Posterior cingulate gyrus (tissue), 11 donors: Measurements from ENCODE around the gene DST.
"Not testable (repeated sequence)": the region's sequence is repeated elsewhere in the genome, so short reads cannot be mapped to it uniquely, and the experiment has no call there.

Experiments used
- DNase-seq, 10 donors: peaks; one replicate each; pipeline versions ENCODE4 v3.0.0 to v3.0.0-alpha.2; 2020 to 2021; ENCODE audit warnings: mixed read lengths in 3 of 10
- intact Hi-C: fragments of 100-400 bp; cut with DNase I; formaldehyde crosslinking; loops from one replicate; pipeline ENCODE4 v1.15.1; 2023

The DST gene

DNA sequence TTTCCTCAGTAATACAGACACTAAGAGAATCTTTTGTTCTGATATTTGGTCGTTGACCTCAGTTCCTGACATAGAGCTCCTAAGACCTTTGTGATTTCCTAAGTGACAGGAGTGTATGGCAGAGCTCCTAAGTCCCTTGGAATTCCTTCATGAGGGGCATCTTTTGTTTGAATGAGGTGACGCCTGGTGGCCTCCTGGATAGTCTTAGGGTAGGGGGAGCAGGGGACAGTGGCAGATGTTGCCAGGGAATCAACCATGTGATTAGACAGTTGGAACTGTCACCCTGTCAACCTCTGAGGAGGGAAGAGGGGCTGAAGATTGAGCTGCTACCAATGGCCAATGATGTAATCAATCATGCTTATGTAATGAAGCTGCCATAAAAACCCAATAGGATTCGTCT is 67.0 kb downstream of the DST start:
- intact Hi-C loops: no loop called here
- no peak for DNase-seq

DNA sequence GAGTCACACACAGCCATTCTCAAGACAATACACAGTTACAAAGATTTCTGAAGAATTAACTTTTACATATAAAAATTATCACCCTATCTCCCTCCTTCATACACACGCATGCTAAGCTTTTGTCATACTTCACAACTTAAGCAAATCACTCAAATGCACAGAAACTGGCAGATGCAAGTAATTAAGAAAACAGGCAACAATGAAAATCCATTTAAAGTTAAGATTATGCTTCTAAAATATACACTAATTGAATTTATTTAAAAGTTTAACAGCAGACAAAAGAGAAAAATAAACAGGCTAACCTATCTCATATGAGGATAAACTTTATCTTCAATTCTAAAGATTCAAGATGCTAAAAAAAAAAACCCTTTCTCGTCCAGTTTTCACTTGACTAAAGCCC is 68.4 kb downstream of the DST start:
- intact Hi-C loops: no loop called here
- DNase-seq: no peak

DNA sequence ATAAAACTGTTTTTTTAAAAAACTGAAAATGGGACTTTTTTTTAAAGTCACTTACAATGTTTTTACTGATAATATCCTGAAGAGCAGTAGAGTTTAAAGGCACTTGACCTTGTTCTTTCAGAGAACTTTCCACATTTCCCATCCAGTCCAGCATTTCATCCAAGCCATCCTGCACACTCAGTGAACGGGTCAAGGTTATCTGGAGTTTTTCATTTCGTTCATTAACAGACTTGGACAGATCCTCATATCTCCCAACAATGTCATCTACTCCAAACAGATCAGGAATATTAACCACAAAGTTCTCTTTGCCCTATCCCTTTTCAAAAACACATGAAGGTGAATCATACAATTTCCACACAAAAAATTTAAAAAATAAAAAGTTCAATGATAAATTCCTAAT is 69.1 kb downstream of the DST start:
- intact Hi-C loops: no loop called here
- no peak for DNase-seq

DNA sequence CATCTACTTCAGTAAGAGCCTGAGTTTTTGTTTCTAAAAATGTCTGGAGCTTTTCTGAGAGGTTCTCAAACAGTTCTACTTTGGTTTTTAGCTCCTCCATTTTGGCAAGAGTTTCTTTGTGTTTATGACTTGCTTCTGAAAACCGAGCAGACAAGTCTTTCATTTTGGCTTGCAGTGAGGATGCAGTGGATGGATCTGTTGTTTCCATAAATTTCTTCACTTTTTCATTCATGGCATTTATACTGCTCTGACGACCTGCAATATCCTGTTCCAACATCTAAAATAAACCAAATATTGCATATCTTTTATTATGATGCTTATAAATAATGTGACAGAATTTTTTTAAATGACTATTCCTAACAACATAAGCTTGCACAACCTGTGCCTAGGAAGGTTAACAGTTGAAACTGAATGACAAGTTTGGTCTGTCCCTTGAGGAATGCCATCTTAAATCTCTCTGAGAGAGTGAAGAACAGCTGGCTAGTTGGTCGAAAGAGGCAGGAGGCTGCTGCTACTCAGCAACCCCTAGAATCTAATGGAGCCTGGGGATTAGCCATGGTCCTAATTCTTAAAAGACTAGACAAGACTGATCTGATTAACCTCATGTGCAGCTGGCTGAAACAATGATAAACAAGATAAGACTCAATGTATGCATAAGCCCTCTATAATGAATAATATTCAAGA is 69.8 kb downstream of the DST start:
- DNase-seq: no peak
- intact Hi-C loops: no loop called here

DNA sequence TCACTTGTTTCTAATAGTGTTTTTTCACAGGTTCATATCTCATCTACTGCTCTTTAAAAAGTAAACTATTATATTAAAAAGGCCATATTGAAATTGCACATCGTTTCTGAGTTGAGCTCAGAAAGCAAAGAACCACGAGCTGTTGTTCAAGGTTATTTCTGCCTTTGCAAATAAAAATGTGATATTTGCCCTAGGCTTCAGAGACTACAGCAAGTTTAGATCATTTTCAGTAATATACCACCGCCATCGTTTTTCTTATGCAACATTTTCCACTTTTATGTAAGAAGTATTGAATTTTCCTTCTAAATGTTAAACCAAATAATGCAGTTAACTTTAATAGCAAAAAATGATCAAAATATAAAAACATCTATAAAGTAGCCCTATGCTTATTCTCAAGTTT is 71.1 kb downstream of the DST start:
- DNase-seq: no peak
- intact Hi-C loops: no loop called here

DNA sequence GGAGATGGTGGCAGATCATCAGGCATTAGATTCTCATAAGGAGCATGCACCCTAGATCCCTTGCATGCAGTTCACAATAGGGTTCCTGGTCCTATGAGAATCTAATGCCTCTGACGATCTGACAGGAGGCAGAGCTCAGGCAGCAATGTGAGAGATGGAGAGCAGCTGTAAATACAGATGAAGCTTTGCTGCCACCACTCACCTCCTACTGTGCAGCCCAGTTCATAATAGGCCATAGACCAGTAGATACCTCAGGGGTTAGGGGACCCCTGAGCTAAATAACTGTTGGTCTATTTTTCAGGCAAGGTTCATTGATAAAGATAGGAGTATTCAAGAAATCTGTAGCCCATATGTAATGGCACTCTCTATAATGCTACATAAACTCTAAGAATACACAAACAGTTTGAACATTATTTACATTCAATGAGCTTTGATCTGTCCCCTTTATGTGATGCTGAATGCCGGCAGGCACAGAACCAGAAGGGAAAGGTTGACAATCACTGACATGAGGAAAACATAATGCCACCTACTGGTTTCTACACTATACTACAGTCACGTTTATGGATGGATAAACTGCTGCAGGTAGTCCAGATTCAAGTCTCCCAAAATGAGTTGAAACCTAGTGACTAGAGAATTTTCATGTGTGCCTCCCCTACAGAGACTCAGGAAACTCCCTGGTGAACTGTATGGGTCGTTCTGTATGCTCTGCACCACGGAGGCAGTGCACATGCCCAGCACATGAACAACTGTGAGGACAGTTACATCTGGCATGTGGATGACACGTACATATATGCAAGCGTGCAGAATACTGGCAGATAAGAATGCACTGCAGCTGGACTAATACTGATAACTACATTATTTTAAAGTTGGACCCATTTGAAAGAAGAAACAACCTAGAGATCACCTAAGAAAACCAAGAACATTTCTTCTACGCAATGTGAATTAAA is 72.0 kb downstream of the DST start:
- DNase-seq: peak in 1 of 10 donors; percentile 51

DNA sequence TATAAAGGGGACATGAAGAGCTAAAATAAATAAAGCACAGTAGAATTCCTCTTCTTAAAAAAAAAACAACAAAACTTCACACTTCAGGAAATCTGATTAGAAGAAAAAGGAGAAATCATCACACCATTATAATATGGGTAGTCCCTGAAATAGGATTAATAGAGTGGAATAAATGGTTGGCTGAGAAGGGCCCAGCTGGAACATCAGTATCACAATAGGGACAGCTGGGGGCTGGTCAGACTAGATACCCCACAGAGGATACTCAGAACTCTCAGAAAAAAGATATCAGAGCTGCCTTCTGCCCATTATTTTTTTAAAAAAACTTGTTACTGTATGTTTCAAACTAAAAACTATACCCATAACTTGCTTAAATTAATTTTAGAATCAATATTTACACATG is 75.2 kb downstream of the DST start:
- no peak for DNase-seq
- intact Hi-C loops: no loop called here

More for the DNA sequence above, 72.0 kb downstream of the DST start:
- intact Hi-C loops: no loop called here

DNA sequence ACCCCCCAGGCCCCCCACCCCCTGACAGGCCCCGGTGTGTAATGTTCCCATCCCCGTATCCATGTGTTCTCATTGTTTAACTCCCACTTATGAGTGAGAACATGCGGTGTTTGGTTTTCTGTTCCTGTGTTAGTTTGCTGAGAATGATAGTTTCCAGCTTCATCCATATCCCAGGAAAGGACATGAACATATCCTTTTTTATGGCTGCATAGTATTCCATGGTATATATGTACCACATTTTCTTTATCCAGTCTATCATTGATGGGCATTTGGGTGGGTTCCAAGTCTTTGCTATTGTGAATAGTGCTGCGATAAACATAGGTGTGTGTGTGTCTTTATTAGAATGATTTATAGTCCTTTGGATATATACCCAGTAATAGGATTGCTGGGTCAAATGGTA is 80.0 kb downstream of the DST start:
- DNase-seq, intact Hi-C loops: not testable (repeated sequence)

DNA sequence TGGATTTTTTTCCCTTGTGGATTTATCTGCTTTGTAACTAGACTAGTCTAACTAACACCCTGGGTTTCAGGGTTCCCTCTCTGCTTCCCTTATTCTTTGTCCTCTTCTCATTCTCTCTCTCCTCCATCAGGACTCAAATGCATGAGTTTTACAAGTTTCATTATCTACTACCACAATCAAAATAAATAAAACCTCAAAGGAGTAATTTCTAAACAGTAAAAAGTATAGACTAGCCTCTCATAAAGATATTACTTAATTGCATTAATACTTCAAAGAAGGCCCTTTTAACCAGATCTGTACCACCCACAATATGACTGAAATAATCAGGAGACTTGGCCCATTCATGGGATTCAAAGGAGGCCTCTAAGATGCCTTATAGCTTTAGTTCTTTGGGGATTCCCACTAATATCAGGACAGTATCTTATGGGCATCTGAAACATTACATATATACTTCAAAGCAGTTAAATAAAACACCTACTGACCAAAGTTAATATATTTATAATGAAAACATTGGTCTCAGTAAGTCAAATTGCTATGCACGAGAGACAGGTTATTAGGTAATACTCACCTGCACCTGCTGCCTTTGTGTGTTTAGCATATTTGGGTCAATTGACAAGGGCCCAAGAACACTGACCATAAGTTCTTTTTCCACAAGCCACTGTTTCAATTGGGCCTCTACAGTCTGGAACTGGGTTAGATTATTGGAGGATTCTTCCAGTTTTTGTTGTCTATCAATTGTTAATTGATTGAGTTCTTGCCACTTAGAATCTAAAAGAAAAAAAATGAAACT is 85.7 kb downstream of the DST start:
- intact Hi-C loops: no loop called here
- no peak for DNase-seq

DNA sequence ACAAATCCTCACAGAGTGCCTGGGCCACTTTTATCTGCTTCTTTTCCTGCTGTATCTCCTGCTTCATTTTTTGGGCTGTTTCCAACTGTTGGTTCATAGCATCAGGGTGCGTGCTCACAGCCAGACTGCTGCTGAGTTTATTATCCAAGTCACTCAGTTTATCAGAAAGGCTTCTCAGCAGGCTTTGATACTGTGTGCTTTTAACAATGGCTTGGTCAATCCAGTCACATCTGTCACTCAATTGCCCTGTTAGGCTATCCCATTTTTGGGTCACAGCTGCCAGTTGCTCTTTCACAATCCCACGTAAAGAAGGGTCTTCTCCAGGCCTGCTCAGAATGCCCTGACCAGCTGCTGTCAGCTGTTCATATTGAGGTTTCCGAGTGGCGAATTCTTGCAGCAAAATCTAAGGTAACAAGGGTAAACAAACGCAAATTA is 87.2 kb downstream of the DST start:
- intact Hi-C loops: no loop called here
- DNase-seq: no peak

DNA sequence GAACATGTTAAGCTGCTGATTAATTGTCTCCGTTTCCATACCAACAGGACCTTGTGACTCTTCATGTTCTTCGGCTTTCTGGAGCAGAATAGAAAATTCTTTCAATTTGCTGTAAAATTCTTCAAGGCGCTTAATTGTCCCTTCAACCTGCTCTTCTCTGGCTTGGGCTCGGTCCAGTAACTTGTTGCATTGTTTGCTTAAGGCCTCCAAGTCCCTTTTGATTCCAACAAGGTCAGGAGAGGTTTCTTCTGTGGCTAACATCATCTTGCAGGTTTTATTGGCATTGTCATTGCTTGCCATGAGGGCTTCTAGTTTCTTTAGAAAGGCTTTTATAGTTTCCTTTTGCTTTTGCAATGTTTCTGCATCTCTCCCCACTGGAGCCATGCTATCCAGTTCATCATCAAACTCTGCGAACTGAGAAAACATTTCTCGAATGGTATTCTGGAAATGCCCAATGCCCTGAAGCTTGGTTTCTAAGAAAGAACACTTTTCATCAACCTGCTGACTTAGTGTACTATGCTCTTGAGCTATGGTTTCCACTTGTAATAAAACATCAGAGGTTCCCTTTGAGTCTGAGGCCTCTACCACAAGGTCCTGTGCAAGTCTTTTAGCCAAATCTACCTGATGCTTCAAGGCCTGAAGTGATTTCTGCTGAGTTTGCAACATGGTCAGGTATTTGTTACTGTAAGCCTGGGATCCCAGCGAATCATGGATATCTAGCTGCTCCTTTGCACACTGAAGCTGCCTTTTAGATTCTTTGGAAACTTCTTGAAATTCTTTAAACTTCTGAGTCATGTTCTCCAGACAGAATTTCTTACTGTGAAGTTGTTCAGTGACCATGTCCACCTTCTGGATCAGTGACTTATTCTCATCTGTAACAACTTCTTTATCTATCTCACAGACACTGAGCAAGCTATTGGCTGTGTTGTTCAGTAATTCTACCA is 90.2 kb downstream of the DST start:
- no peak for DNase-seq
- intact Hi-C loops: no loop called here

DNA sequence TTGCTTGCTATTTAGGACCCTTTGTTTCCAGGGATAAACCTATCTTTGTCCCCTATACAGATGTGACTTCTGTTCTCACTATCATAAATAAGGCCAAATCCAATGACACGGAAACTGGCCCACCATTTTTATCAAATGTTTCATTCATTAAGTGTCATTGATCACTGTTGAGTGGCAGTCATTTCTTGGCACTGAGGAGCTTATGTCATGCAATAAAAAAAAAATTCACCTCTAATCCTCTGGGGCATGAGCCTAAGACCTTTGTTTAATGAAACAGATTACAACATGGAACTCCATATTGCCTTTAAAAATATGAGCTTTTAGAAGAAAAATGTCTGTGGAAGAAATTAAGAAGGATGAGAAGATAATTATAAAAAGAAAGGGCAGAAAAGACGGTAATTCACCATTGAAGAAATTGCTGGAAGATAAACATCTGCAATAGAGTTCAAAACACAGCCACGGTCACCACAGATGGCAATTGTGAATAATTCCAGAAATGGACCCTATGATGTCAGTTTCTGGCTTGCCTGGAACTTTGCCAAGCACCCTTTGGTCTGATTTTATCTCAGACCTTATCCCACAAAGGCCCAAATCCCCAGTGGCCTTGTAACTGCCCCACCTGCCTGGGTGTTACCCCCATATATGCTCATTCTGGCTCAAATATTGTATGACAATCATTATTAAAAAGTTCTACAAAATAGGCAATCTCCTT is 91.1 kb downstream of the DST start:
- peak in 1 of 10 donors; percentile 34 for DNase-seq
- intact Hi-C loops: no loop called here

DNA sequence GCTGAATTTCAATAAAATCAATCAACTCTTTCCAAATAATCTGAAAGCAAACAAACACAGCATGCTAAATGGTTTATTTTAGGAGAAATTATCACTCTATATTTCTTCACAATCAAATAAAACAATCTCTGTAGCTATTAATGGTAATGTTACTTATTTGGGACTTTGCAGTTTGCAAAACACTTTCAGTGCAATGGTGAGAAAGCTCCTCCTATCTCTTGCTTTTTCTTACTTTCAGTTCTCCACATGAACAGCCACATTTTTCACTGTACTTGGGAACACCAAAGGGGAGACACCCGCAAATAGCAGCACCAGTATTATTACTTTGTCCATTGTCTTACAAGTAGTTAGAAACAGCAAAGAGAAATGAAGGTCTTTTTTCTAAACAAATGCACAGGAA is 92.4 kb downstream of the DST start:
- no peak for DNase-seq
- intact Hi-C loops: no loop called here

DNA sequence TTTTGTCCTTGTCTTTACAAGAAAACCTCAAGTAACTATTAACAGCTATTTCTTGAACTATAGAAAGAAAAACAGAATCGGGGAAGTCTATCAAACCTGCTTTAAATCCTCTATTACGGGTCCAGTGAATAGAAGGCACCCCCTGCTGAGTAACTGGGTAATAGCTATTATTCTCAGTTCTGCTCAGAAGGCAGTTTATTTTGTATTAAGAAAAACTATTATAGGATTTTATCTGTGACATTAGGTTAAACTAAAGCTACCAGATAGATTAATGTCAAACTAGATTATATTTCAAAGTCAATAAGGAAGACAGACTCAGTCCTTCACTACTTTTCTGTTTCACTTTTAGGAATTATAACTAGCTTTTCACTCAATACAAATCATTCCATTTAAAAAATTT is 93.7 kb downstream of the DST start:
- no peak for DNase-seq
- intact Hi-C loops: loop anchor here (10.0 kb wide), 1 partner anchor 54 kb away; no protein-coding TSS in a partner anchor

DNA sequence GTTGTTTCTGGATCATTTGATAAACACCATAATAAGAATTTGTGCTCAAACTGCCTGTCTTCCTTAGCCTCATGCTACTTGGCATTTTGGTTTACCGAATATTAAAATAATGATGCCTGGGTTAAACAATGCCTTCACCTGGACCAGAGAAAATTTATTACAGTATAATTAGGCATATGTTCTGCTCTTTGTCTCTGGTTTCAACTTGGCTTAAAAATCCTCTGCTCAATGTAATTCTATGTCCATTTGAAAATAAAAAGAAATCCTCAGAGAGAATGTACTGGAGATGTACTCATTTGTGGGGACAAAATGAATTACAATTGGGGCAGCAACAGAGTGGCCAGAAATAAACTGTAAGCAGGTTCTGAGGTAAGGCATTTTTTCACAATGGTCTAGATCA is 95.0 kb downstream of the DST start:
- DNase-seq: no peak
- intact Hi-C loops: loop anchor here (10.0 kb wide), 1 partner anchor 53 kb away; no protein-coding TSS in a partner anchor

DNA sequence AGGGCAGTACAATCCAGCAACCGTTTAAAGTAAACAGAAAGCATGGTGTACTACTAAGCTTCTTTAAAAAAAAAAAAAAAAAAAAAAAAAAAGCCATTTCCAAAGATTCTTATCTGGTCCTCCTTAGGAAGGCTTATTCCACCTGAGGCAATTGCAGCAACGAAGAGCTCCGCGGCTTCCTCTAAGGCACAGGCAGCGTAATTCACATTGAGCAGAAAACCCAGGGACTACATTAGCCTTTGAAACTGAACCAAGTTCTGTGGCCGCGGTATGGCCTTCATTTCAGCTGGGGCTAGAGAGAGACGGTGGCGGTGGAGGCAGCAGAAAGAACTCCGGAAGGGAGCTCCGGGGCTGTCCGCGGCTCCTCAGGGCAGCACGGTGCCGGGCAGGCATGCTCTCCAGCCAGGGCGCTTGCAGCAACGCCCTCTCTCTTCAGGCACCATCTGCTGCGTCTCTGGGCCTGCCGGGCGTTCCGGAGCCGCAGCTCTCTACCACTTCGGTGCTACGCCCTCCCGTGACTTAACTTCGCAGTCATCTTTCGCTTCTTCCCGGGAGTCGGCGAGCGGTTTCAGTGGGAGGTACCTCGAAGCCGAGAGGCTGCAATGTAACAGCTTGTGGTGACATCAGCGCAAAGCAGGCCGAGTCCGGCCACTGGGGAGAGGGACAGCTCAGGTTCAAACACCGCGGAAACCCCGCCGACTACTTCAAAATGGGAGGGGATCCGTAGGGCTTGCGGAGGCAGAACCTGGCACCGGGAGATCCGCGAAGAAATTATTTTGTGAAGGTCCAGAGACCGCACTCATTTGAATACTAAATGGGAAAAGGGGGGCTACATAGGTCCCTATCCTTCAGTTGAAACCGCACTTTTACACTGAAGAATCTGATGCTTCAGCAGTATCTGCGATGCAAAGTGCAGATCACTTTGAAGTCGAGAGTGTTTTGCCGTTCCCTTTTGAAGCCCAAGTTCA is 100.0 kb downstream of the DST start:
- DNase-seq: peak; percentile 66 to 97 (median 80)
- intact Hi-C loops: loop anchor here (10.0 kb wide), 1 partner anchor 48 kb away; no protein-coding TSS in a partner anchor

DNA sequence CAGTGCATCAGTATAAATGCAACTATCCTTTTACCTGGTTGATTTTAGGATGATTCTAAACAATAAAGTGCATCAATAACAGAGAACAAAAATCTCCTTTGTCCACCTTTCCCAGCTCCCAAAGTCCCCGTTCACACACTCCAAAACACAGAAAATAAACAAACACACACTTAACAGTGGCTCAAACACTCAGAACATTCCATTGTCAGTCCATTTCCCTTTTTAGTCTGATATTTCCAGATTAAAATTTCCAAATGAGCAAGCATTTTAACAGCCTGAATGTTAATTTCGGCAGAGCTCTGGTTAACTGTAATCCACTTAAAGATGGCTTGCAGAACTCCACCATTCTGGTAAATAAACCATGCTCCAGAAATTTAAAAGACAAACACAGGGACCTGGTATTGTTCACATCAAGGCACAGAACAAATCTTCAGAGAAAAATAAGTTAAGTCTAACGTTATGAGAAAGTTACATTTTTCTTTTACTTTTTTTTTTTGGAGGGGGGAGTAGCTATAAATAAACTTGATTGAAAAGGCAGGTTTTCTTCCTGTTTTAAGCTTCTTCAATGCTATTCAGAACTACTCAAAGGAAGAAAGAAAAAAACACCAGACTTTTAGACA is 100.8 kb downstream of the DST start:
- no peak for DNase-seq
- intact Hi-C loops: loop anchor here (10.0 kb wide), 1 partner anchor 47 kb away; no protein-coding TSS in a partner anchor
